HUDEP-2 (cell line): ENCODE data around the gene IRAG1.
A peak's percentile ranks its signal among the peaks of the same experiment; 100 is the strongest.

Experiments used
- DNase-seq, 76 experiments: peaks; one replicate each; lab custom pipeline; 2025; ENCODE audit not compliant: unreplicated experiment in 76 of 76; lab: John Stamatoyannopoulos, UW

IRAG1 gene

GRCh38 chr11:10670099-10670498 lies 23.5 kb downstream of the IRAG1 start:
- DNase-seq: no peak

DNA sequence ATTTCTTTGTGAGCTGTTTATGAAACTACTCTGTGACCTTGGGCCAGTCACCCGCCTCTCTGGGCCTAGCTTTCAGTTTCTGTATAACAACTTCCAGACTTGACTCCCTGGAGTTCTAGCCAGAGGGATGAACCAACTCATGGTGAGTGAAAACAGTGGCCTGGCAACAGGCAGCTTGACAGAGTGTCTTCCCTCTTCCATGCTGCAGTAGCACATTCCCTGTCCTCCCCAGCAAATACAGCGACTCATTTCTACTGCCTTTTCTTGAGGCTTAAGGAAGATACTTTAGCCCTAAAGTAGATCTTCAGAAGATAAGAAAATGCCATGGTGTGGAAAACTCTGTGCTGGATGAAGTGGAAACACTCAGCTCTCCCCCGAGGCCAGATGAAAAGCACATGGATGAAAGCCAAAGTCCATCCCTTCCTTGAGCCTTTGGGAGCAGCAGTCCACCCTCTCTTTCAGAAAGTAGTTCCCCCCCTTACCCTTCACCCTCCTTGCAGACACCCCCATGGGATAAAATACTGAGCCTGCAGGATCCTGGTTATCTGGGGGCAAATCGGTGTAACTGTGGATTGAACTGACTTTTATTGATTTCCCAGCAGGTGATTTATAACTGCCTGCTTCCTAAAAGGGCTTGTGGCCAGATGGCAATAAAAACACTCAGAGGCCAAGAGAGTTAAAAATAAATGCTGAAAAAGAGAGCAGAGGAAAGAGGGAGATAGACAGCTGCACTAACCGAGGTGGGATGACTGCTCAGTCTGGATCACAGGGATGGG lies 24.1 kb downstream of the IRAG1 start:
- DNase-seq: no peak

- DNase-seq: no peak
Observed at GRCh38 chr11:10667521-10667885, 26.1 kb downstream of the IRAG1 start.

DNA sequence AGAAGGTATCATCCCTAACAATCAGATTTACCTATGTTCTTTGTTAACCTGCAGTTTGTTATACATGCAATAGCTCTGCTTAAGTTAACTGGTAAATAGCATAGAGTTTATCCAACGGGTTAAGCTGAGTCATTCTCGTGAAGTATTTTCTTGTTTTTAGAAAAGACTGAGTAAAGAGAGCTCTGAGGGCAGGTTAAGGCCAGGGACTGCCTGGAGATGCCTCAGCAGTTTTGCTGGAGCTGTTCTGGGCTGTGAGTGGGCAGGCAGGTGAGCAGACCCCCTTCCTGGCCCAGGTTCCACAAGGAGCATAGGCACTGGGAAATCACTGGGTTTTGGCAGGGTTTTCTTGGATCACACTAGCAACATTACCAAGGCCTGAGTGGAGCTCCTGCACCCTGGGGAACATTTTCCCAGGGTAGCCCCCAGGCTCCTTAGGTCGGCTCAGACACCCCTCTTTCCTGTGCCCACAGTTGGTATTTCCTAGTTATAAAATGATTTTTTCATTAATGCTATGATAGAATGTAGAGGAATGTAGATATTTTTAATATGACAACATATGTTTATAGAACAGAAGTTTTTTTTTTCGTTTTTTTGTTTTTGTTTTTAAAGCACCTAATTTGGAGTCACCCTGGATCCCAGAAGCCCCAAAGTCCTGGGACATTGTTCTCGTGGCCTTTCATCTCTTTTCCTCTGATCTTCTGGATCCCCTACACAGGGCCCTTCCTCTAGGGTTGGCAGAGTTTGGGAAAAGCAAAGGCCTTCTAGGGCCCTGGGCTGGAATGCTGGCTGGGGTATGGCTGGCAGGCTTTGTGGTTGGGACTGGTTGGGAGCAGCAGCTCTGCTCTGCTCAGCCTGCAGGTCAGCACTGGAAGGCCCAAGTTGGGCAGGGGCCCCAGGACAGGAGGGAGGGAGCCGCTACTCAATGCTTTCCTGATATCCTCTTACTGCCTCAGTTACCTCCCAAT lies 26.7 kb downstream of the IRAG1 start:
- no peak for DNase-seq

DNA sequence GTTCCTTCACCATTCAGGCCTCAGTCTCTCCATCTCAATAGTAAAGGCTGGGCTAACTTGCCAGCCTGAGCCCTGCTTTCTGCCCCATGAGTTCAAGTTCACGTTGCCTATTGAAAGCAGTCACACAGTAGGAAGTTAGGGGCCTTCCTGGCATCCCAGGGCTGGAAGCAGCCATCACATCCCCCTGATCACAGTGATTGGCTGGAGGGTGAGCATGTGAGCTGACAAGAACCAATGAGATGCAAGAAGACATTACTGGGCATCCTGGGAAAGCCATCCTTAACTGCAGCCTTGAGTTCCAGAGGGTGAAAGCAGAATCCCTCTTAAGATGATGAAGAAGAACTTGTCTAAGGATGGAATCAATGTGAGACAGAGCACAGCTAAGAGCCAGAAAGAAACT lies 29.1 kb downstream of the IRAG1 start:
- DNase-seq: no peak

DNA sequence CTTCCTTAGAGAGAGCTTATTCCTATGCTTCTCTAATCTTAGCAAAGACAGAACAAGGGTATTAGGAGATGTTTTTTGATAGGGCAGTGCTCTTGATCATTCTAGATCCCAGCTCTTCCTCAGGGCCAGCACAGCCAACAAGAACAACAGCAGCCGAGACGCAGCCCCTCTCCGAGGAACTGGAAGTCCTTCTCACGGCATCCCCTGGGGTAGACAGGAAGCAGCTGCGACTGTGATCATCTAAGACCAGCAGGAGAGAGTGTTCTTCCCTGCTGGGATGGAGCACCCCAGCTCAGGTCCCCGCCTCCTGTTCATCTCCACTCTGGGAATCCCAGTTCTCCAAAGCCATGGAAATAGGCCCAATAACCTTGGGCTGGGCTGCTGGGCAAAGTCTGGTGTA lies 29.6 kb downstream of the IRAG1 start:
- no peak for DNase-seq

DNA sequence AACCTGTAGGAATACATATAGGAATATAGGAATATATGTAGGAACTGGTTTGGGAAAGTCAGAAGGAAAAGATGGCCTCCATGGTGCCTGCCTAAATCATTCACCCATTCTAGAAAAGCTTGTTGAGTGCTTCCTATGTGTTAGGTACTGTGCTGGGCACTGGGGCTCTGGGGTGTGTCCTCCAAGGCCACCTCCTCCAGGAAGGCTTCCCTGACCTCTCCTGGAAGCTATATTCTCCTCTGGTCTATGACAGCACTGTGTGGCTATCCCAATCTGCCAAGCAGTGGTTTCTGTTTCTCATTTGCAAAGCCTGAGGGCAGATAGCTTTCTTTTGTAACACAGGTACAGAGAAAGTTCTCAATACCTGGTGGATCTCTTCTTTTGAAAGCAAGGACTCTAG lies 30.2 kb downstream of the IRAG1 start:
- DNase-seq: no peak

DNA sequence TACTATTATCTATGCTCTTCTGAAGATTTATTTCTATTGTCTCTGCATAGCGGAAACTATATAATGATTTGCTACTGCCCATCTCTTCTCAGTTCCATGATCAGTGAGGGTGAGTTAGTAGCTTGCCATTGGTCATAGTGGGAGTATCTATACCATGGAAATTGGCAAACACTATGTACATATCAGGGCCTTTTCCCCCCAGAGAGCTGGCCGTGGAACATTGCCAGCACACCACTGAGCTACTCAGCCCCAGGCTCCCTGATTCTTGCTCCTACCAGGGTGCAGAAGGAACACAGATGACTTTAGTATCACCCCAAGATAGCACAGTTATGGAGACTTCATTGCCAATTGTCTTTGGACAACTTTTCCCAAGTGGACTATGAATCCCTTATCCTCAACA lies 33.2 kb downstream of the IRAG1 start:
- DNase-seq: no peak

DNA sequence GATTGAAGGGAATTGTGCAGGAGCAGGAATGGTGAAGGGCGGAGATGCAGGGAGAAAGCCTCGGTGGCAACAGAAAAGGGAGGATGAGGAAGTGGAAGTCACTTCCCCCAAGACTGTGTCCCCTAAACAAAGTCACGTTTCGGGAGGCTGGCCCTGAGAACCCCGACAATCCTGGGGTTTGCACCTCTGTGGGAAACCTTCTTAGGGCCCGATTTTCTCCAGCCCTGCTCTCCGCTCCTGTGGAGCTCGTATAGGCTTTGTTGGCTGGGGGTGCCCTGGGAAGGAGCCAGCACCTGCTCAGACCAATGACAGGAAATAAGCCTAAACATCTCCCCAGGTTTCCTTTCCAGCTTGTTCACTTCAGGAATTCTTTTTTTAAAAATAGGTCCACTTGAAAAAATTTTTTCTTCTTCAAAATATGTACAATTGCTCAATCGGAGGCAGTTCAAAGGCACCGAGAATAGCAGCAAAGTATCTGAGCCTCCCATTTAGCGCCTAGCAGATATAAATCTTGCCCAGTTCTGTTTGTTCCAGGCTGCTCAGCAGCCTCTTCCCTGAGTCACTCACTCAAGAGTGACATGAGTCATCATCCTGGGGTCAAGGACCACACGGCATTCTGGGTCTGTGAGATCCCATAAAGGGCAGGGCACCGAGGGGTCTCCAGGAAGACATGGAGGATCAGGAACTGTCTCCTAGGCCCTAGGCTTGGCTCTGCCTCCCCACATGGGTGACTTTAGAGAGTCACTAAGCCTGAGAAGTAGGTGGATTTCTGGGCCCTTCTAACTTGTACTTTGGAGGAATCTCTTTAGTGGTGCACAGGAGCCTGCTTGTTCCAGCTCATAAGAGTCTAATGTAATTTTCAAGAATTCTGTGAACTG lies 34.0 kb downstream of the IRAG1 start:
- peak in 8 of 76 experiments; percentile 1 to 22 (median 10) for DNase-seq

GRCh38 chr11:10658621-10659338 lies 34.8 kb downstream of the IRAG1 start:
- no peak for DNase-seq

- no peak for DNase-seq
Observed at GRCh38 chr11:10657308-10658271, 36.0 kb downstream of the IRAG1 start.

DNA sequence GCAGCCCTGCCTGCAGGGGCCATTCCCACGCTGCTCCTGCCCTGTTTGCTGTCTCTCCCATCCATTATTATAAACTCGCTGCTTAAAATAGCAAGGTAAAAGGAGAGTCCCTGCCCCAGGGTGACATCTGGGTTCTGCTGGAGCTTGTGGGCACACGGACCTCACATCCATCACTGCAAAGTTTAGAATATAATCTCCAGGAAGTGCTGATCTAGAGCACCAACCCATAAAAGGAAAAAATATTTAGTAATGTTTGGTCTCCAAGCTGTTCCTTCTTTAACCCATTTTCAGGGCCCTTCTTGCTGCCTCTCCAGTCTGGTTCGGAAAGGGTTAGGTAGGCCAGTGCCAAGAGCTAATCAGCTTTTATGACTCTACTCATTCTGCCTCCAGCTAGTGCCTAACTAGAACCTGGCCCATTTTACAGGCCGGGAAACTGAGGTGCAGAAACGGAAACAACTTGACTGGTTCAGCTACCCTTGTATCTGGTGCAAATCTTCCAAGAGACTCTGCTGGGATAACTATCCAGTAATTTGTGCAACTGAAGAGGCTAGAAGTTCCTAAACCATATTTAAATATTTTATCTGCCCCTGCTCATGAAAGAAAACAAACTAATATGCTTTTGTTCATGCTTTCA lies 37.5 kb downstream of the IRAG1 start:
- DNase-seq: no peak

- no peak for DNase-seq
Observed at GRCh38 chr11:10655227-10655626, 38.3 kb downstream of the IRAG1 start.

DNA sequence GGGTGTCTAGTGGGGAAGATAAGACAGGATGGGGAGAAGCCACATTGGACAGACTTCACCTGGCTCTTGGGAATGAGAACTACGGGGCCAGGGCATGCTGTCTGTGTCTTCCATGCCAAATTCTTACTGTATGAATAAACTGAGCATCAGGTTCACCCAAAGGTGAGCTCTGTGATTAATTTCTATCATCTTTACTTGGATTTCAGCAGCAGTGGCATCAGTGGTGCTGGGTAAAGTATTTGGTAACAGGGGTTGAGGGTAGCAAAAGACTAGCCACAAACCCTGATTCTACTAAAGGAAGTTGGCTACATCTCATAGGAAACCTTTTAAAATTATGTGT lies 38.8 kb downstream of the IRAG1 start:
- DNase-seq: no peak

GRCh38 chr11:10653946-10654810 lies 39.4 kb downstream of the IRAG1 start:
- peak in 24 of 76 experiments; percentile 2 to 55 (median 23) for DNase-seq

- DNase-seq: no peak
Observed at GRCh38 chr11:10653261-10653660, 40.3 kb downstream of the IRAG1 start.

GRCh38 chr11:10651656-10652361 lies 41.7 kb downstream of the IRAG1 start:
- no peak for DNase-seq
